ENCODE data around the gene SLAMF7. TPM values are rescaled to one million over a fixed set of nuclear protein-coding genes. Genes with fewer than 3 reads are reported as not detected.

The SLAMF7 gene
- total and polyA plus RNA-seq, 2 of the 8 experiments (the other 6 are each of a cell fraction or from before 2014, with no cell fraction given) = not detected

DNA sequence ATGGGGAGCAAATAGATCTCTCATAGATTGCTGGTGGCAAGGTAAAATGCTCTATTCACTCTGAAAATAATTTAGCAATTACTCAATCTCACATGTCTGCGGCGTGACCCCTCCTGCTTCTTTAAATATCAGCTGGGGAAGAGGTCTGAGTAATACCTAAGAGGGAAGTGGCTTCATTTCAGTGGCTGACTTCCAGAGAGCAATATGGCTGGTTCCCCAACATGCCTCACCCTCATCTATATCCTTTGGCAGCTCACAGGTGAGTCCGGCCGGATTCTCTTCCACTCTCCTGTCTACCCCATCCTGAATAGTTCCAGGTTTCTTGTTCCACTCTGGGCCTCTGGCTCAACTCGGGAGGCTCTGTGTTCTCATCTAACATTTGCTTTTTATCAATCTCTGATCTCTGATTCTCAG, at the start of gene SLAMF7 (continued):
- TF ChIP-seq, protein P1, sequence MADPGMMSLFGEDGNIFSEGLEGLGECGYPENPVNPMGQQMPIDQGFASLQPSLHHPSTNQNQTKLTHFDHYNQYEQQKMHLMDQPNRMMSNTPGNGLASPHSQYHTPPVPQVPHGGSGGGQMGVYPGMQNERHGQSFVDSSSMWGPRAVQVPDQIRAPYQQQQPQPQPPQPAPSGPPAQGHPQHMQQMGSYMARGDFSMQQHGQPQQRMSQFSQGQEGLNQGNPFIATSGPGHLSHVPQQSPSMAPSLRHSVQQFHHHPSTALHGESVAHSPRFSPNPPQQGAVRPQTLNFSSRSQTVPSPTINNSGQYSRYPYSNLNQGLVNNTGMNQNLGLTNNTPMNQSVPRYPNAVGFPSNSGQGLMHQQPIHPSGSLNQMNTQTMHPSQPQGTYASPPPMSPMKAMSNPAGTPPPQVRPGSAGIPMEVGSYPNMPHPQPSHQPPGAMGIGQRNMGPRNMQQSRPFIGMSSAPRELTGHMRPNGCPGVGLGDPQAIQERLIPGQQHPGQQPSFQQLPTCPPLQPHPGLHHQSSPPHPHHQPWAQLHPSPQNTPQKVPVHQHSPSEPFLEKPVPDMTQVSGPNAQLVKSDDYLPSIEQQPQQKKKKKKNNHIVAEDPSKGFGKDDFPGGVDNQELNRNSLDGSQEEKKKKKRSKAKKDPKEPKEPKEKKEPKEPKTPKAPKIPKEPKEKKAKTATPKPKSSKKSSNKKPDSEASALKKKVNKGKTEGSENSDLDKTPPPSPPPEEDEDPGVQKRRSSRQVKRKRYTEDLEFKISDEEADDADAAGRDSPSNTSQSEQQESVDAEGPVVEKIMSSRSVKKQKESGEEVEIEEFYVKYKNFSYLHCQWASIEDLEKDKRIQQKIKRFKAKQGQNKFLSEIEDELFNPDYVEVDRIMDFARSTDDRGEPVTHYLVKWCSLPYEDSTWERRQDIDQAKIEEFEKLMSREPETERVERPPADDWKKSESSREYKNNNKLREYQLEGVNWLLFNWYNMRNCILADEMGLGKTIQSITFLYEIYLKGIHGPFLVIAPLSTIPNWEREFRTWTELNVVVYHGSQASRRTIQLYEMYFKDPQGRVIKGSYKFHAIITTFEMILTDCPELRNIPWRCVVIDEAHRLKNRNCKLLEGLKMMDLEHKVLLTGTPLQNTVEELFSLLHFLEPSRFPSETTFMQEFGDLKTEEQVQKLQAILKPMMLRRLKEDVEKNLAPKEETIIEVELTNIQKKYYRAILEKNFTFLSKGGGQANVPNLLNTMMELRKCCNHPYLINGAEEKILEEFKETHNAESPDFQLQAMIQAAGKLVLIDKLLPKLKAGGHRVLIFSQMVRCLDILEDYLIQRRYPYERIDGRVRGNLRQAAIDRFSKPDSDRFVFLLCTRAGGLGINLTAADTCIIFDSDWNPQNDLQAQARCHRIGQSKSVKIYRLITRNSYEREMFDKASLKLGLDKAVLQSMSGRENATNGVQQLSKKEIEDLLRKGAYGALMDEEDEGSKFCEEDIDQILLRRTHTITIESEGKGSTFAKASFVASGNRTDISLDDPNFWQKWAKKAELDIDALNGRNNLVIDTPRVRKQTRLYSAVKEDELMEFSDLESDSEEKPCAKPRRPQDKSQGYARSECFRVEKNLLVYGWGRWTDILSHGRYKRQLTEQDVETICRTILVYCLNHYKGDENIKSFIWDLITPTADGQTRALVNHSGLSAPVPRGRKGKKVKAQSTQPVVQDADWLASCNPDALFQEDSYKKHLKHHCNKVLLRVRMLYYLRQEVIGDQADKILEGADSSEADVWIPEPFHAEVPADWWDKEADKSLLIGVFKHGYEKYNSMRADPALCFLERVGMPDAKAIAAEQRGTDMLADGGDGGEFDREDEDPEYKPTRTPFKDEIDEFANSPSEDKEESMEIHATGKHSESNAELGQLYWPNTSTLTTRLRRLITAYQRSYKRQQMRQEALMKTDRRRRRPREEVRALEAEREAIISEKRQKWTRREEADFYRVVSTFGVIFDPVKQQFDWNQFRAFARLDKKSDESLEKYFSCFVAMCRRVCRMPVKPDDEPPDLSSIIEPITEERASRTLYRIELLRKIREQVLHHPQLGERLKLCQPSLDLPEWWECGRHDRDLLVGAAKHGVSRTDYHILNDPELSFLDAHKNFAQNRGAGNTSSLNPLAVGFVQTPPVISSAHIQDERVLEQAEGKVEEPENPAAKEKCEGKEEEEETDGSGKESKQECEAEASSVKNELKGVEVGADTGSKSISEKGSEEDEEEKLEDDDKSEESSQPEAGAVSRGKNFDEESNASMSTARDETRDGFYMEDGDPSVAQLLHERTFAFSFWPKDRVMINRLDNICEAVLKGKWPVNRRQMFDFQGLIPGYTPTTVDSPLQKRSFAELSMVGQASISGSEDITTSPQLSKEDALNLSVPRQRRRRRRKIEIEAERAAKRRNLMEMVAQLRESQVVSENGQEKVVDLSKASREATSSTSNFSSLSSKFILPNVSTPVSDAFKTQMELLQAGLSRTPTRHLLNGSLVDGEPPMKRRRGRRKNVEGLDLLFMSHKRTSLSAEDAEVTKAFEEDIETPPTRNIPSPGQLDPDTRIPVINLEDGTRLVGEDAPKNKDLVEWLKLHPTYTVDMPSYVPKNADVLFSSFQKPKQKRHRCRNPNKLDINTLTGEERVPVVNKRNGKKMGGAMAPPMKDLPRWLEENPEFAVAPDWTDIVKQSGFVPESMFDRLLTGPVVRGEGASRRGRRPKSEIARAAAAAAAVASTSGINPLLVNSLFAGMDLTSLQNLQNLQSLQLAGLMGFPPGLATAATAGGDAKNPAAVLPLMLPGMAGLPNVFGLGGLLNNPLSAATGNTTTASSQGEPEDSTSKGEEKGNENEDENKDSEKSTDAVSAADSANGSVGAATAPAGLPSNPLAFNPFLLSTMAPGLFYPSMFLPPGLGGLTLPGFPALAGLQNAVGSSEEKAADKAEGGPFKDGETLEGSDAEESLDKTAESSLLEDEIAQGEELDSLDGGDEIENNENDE (IDR thresholded peaks at IDR 0.05; ENCODE audit: insufficient replicate concordance, low read length) = no peak
- TF ChIP-seq CHD1 (IDR thresholded peaks at IDR 0.05; ENCODE audit: low read depth, low read length) (no peak), POU5F1 (IDR thresholded peaks at IDR 0.05; ENCODE audit: low read depth, low read length) (no peak), EGR1 (IDR thresholded peaks at IDR 0.05; ENCODE audit: borderline replicate concordance, low read depth, low read length) (no peak), NRF1 (IDR thresholded peaks at IDR 0.05; ENCODE audit: low read depth, low read length) (no peak), TEAD4 (IDR thresholded peaks at IDR 0.05; ENCODE audit: low read depth, low read length) (no peak), KDM5A (IDR thresholded peaks at IDR 0.05; ENCODE audit: low read length) (no peak)

All from H1 (cell line).